ENCODE data around the gene GAS5. TPM values are rescaled to one million over a fixed set of nuclear protein-coding genes. Genes with fewer than 3 reads are reported as not detected.

GAS5 gene
- total RNA-seq, 1 donor from 2014 or later, result 631 TPM

DNA sequence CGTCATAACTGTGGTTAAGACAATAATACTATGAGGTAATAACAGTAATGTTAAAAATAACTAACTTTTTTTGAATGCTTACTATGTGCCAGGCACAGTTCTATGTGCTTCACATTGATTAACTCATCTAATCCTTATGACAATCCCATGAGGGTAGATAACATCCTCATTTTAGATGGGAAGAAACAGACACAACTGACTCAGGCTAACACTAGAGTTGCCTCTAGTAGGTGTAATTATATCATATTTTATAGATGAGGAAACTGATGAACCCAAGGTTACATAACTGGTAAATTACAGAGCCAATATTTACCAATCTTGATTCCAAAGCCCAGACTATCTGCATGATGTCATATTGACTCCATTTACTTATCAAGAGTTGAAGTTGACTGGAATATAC is 25.8 kb upstream of the GAS5 start:
- DNase-seq (ENCODE audit: low spot score in 2 of 2, unreplicated experiment in 2 of 2), result no peak

DNA sequence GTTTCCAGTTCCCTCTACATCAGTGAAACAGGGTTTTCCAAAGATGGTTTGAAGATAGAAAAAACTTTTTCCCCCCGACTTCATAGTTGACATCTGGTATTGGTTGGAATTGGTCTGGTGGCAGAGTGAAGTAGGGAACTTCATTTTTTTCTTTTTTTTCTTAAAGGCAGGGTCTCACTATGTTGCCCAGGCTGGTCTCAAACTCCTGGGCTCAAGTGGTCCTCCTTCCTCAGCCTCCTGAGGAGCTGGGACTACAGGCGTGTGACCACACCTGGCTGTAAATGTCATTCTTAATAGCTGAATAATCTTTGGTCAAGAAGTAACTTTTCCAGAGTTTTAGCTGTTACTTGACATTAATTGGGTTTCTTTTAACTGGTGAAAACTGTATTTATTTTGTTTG is 22.1 kb upstream of the GAS5 start:
- H3K36me3 Mint-ChIP-seq, result peaks cover 28% of the 10 kb centered on the region
- no peaks in the 10 kb centered on the region for H3K4me1 Mint-ChIP-seq
- H3K27me3 Mint-ChIP-seq (ENCODE audit: low read depth), result no peaks in the 10 kb centered on the region
- TF ChIP-seq, protein P1, sequence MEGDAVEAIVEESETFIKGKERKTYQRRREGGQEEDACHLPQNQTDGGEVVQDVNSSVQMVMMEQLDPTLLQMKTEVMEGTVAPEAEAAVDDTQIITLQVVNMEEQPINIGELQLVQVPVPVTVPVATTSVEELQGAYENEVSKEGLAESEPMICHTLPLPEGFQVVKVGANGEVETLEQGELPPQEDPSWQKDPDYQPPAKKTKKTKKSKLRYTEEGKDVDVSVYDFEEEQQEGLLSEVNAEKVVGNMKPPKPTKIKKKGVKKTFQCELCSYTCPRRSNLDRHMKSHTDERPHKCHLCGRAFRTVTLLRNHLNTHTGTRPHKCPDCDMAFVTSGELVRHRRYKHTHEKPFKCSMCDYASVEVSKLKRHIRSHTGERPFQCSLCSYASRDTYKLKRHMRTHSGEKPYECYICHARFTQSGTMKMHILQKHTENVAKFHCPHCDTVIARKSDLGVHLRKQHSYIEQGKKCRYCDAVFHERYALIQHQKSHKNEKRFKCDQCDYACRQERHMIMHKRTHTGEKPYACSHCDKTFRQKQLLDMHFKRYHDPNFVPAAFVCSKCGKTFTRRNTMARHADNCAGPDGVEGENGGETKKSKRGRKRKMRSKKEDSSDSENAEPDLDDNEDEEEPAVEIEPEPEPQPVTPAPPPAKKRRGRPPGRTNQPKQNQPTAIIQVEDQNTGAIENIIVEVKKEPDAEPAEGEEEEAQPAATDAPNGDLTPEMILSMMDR (IDR thresholded peaks at IDR 0.05; ENCODE audit: unreplicated experiment), result no peak
- no peak for DNase-seq (ENCODE audit: low spot score in 2 of 2, unreplicated experiment in 2 of 2)
- no peaks in the 10 kb centered on the region for H3K9me3 Mint-ChIP-seq
- H3K4me3 Mint-ChIP-seq, result no peak overlapping the region
- no peak overlapping the region for H3K27ac Mint-ChIP-seq

More for the DNA sequence above, 25.8 kb upstream of the GAS5 start:
- Mint-ChIP-seq H3K9me3 (no peaks in the 10 kb centered on the region), H3K36me3 (peaks cover 11% of the 10 kb centered on the region), H3K4me3 (no peak overlapping the region), H3K4me1 (no peaks in the 10 kb centered on the region), H3K27ac (no peak overlapping the region), H3K27me3 (ENCODE audit: low read depth) (no peaks in the 10 kb centered on the region)
- TF ChIP-seq, protein P1 (IDR thresholded peaks at IDR 0.05; ENCODE audit: unreplicated experiment), result no peak

DNA sequence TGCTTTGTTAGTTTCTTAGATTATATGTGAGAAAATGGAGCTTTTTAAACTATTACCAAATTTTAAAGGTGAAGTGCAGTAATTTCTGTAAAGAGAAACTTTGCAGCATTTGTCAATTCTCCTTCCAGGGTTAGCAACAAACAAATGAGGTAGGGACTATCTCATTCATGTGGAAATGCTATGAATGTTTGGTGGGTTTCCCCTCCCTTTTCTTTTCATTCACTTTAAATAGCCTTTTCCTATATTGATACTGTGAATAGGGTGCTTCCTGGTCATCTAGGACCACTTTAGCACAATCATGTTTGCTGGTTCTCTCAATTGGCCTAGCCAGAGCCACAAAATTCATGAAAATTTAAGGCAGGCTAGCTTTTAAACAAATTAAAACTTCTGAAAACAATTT is 21.0 kb upstream of the GAS5 start:
- Mint-ChIP-seq H3K27ac (no peak overlapping the region), H3K4me1 (no peaks in the 10 kb centered on the region), H3K36me3 (peaks cover 21% of the 10 kb centered on the region), H3K4me3 (no peak overlapping the region), H3K27me3 (ENCODE audit: low read depth) (no peaks in the 10 kb centered on the region), H3K9me3 (no peaks in the 10 kb centered on the region)
- DNase-seq (ENCODE audit: low spot score in 2 of 2, unreplicated experiment in 2 of 2), result no peak
- TF ChIP-seq, protein P1 (IDR thresholded peaks at IDR 0.05; ENCODE audit: unreplicated experiment), result no peak

DNA sequence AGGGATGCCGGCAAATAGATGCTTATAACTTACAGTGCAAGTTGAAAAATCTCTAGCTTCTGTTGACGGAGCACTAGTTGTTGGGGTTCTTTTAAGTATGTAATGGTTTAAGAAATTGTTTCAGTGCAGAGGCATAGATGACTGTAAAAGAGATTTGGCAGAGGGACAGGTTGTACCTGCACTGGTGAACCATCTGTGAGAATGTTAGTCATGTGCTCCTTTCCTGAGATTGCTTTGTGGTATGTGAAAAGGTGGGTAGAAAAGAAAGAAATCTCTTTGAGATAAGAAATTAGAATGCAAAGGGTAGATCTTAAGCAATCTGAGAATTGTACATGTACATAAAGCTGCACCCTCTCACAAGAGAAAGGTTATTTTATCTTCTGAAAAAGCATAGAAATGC is 19.8 kb upstream of the GAS5 start:
- TF ChIP-seq, protein P1 (IDR thresholded peaks at IDR 0.05; ENCODE audit: unreplicated experiment), result no peak
- Mint-ChIP-seq H3K36me3 (peaks cover 20% of the 10 kb centered on the region), H3K4me3 (no peak overlapping the region), H3K9me3 (no peaks in the 10 kb centered on the region), H3K27me3 (ENCODE audit: low read depth) (no peaks in the 10 kb centered on the region), H3K27ac (no peak overlapping the region), H3K4me1 (no peaks in the 10 kb centered on the region)
- DNase-seq (ENCODE audit: low spot score in 2 of 2, unreplicated experiment in 2 of 2), result no peak

DNA sequence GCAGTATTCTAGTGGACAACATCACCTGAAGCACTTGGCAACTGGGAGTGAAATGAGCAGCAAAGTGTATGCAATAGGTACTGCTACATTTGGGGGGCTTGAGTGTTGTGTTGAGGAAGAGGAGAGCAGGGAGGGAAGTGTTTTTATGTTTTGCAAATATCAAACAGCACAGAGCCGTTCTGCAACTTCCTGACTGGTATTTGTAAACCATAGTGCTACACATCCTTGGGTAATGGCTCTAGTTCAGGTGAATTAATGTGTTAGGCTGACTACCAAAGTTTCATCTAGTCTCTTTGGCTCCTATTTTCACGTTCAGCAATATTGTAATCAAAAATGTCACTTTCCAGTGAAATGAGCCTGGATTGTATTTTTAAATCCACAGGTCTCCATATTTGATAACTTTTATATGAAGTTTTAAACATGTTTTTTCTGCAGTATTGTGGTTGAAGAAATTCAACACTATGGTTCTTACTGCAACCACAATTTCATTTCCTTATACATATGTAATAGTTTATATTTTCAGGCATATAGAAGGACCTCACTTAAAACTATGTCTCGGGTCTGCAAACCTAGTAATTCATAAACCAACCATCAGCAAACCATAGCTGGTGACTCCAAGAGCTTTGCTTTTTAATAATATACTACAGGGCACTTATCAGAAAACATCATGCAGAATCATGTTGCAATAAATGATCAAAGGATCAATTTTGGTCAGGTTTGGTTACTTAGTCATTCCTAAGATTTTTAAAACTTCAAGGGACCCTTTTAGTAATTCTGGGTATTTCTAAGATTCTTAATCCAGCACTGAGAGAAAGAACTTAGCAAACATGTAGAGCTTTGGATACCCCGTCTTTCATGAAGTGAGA is 19.2 kb upstream of the GAS5 start:
- TF ChIP-seq, protein P1 (IDR thresholded peaks at IDR 0.05; ENCODE audit: unreplicated experiment), result no peak
- no peaks in the 10 kb centered on the region for H3K27me3 Mint-ChIP-seq (ENCODE audit: low read depth)
- H3K27ac Mint-ChIP-seq, result no peak overlapping the region
- DNase-seq (ENCODE audit: low spot score in 2 of 2, unreplicated experiment in 2 of 2), result no peak
- H3K9me3 Mint-ChIP-seq, result no peaks in the 10 kb centered on the region
- H3K4me3 Mint-ChIP-seq, result no peak overlapping the region
- H3K36me3 Mint-ChIP-seq, result peaks cover 21% of the 10 kb centered on the region
- H3K4me1 Mint-ChIP-seq, result no peaks in the 10 kb centered on the region
